HepG2 (cell line): ENCODE measurements around the gene TREH. TPM values are rescaled to one million over a fixed set of nuclear protein-coding genes. Genes with fewer than 3 reads are reported as not detected.

Experiments used
- ATF4 ChIP-seq, 2 experiments: fragments of 450-650 bp in 1 of 2; sonication (generic) in 1 of 2; formaldehyde crosslinking; IDR thresholded peaks; 2 replicates each; pipeline versions ENCODE4 v1.5.0 to v1.8.0; 2020 to 2022; ENCODE audit warnings: mild to moderate bottlenecking in 1 of 2, missing genetic modification reagents in 1 of 2
- BHLHE40 ChIP-seq: IDR thresholded peaks from 2 replicates; pipeline ENCODE4 v1.6.1; 2011; ENCODE audit warnings: low read length, improper control_type of control experiment
- CEBPB ChIP-seq: IDR thresholded peaks from 2 replicates; pipeline ENCODE4 v1.6.1; 2011; ENCODE audit warnings: low read depth, low read length, improper control_type of control experiment, borderline replicate concordance
- EED ChIP-seq: sonication (generic); formaldehyde crosslinking; IDR thresholded peaks from 2 replicates; pipeline ENCODE4 v1.5.0; 2020; ENCODE audit warnings: mild to moderate bottlenecking, missing genetic modification reagents
- ERF ChIP-seq: IDR thresholded peaks from 2 replicates; pipeline ENCODE4 v1.6.1; 2018; ENCODE audit warnings: missing biosample characterization, missing genetic modification reagents
- ETV6 ChIP-seq: sonication (generic); formaldehyde crosslinking; conservative IDR thresholded peaks from 2 replicates; pipeline ENCODE4 v1.4.0; 2020; ENCODE audit warnings: missing genetic modification reagents
- FOXA3 ChIP-seq: IDR thresholded peaks from 2 replicates; pipeline ENCODE4 v1.6.1; 2016; ENCODE audit warnings: missing genetic modification reagents, missing compliant biosample characterization
- HNRNPLL ChIP-seq: fragments of 200-400 bp; formaldehyde crosslinking; IDR thresholded peaks from 2 replicates; pipeline ENCODE4 v1.6.1; 2017; ENCODE audit warnings: mild to moderate bottlenecking, low read depth, low read length; ENCODE audit not compliant: poor library complexity, severe bottlenecking
- KLF16 ChIP-seq, 2 experiments: sonication (generic) in 1 of 2; formaldehyde crosslinking in 1 of 2; IDR thresholded peaks; 2 replicates each; pipeline versions ENCODE4 v1.6.1 to v1.8.0; 2016 to 2023; ENCODE audit warnings: missing genetic modification reagents in 2 of 2, missing compliant biosample characterization in 1 of 2
- MAFG ChIP-seq: sonication (generic); formaldehyde crosslinking; IDR thresholded peaks from 2 replicates; pipeline ENCODE4 v1.5.1; 2020; ENCODE audit warnings: mild to moderate bottlenecking, missing genetic modification reagents
- MATR3 ChIP-seq: sonication (generic); formaldehyde crosslinking; IDR thresholded peaks from 2 replicates; pipeline ENCODE4 v1.4.0; 2020; ENCODE audit warnings: missing genetic modification reagents
- MED13 ChIP-seq: sonication (generic); formaldehyde crosslinking; IDR thresholded peaks from 2 replicates; pipeline ENCODE4 v1.5.0; 2020; ENCODE audit warnings: missing genetic modification reagents
- NFYC ChIP-seq: IDR thresholded peaks from 2 replicates; pipeline ENCODE4 v1.6.1; 2016; ENCODE audit warnings: missing genetic modification reagents, missing compliant biosample characterization
- SETDB1 ChIP-seq: sonication (generic); formaldehyde crosslinking; IDR thresholded peaks from 2 replicates; pipeline ENCODE4 v1.5.1; 2020; ENCODE audit warnings: missing genetic modification reagents, mild to moderate bottlenecking, borderline replicate concordance
- SP1 ChIP-seq, 2 experiments: fragments of 450-650 bp in 1 of 2; sonication (generic) in 1 of 2; formaldehyde crosslinking in 1 of 2; IDR thresholded peaks; 2 replicates each; pipeline versions ENCODE4 v1.4.0 to v1.6.1; 2016 to 2020; ENCODE audit warnings: missing genetic modification reagents in 1 of 2
- SP2 ChIP-seq: sonication (generic); formaldehyde crosslinking; IDR thresholded peaks from 2 replicates; pipeline ENCODE4 v1.5.1; 2020; ENCODE audit warnings: mild to moderate bottlenecking, missing genetic modification reagents
- THAP9 ChIP-seq: sonication (generic); formaldehyde crosslinking; IDR thresholded peaks from 2 replicates; pipeline ENCODE4; 2020; ENCODE audit warnings: missing genetic modification reagents, mild to moderate bottlenecking, borderline replicate concordance
- ZBTB2 ChIP-seq: sonication (generic); formaldehyde crosslinking; IDR thresholded peaks from 2 replicates; pipeline ENCODE4 v1.8.0; 2022; ENCODE audit warnings: low read depth, missing genetic modification reagents
- ZBTB37 ChIP-seq: sonication (generic); formaldehyde crosslinking; IDR thresholded peaks from 2 replicates; pipeline ENCODE4 v1.4.0; 2020; ENCODE audit warnings: mild to moderate bottlenecking, missing genetic modification reagents
- ZFP36 ChIP-seq: fragments of 150-350 bp; IDR thresholded peaks from 2 replicates; pipeline ENCODE4 v1.6.1; 2018; ENCODE audit warnings: borderline replicate concordance, low read length, low read depth; ENCODE audit not compliant: partially characterized antibody
- ZNF20 ChIP-seq: sonication (generic); formaldehyde crosslinking; IDR thresholded peaks from 2 replicates; pipeline ENCODE4 v1.4.0; 2020; ENCODE audit warnings: mild to moderate bottlenecking, moderate library complexity, missing genetic modification reagents
- ZNF3 ChIP-seq: IDR thresholded peaks from 2 replicates; pipeline ENCODE4 v1.7.0; 2017; ENCODE audit warnings: inconsistent platforms
- ZNF546 ChIP-seq: sonication (generic); formaldehyde crosslinking; conservative IDR thresholded peaks from 2 replicates; pipeline ENCODE4 v1.8.1; 2023; ENCODE audit warnings: mild to moderate bottlenecking, missing genetic modification reagents
- ZNF703 ChIP-seq: sonication (generic); formaldehyde crosslinking; IDR thresholded peaks from 2 replicates; pipeline ENCODE4 v1.5.1; 2020; ENCODE audit warnings: missing genetic modification reagents, mild to moderate bottlenecking, moderate library complexity, borderline replicate concordance
- ZNF781 ChIP-seq: sonication (generic); formaldehyde crosslinking; IDR thresholded peaks from 2 replicates; pipeline ENCODE4 v1.5.1; 2020; ENCODE audit warnings: borderline replicate concordance, mild to moderate bottlenecking, missing genetic modification reagents; ENCODE audit errors: not compliant biosample characterization
- polyA plus RNA-seq, 8 experiments: library from polyadenylated mRNA; depleted of rRNA in 3 of 8; stranded (reverse) in 7 of 8; unstranded in 1 of 8; fragments of >200 nt; fragmentation: Illumina TruSeq in 4 of 8; extraction: Trizol in 4 of 8; gene quantifications; 2 replicates each; pipeline versions ENCODE4 v1.2.1 to v1.2.3, GENCODE V29; 2011 to 2016; ENCODE audit warnings: low read depth in 4 of 8, missing spikeins in 1 of 8, mixed read lengths in 1 of 8; ENCODE audit not compliant: insufficient read depth in 1 of 8
- total RNA-seq, 5 experiments: library from RNA; depleted of rRNA; stranded (reverse); fragments of >200 nt; fragmentation: Illumina TruSeq; extraction: Trizol; gene quantifications; 2 replicates each; pipeline ENCODE4 v1.2.3, GENCODE V29; 2016; ENCODE audit warnings: low read depth in 1 of 5

The TREH gene
- total and polyA plus RNA-seq, 2 of the 13 experiments (the other 11 are each of a cell fraction or from before 2014, with no cell fraction given) = 0.53 to 0.86 TPM

GRCh38 chr11:118620529-118621070, 58.9 kb downstream of the TREH start (continued):
- TF ChIP-seq HNRNPLL = no peak
- peak; percentile 67; the same call in 1 of the 2 replicates for TF ChIP-seq THAP9 (CRISPR knock-in tag)
- TF ChIP-seq FOXA3 = peak; percentile 51; the same call in 1 of the 2 replicates
- TF ChIP-seq BHLHE40 = no peak
- no peak for TF ChIP-seq ZNF3
- TF ChIP-seq ZNF20 (CRISPR knock-in tag) = no peak
- TF ChIP-seq SETDB1 (CRISPR knock-in tag) = no peak
- TF ChIP-seq SP2 (CRISPR knock-in tag) = peak; percentile 23; the same call in 1 of the 2 replicates
- TF ChIP-seq ZNF781 (CRISPR knock-in tag) = no peak
- TF ChIP-seq ZFP36 = no peak
- TF ChIP-seq ZBTB37 = no peak
- no peak for TF ChIP-seq ETV6 (CRISPR knock-in tag)
- no peak for TF ChIP-seq MAFG
- no peak for TF ChIP-seq ZNF703
- TF ChIP-seq SP1 (IDR thresholded peaks at IDR 0.05) = no peak
- TF ChIP-seq SP1 (CRISPR knock-in tag; IDR thresholded peaks at IDR 0.05) = no peak
- TF ChIP-seq ZNF546 (CRISPR knock-in tag) = no peak
- no peak for TF ChIP-seq ERF
- TF ChIP-seq EED (CRISPR knock-in tag) = no peak
- 0 out of 2 replicates have a peak, but pooled peaks have one; percentile 37 for TF ChIP-seq MED13 (CRISPR knock-in tag)
- no peak for TF ChIP-seq MATR3 (CRISPR knock-in tag)
- TF ChIP-seq KLF16 (CRISPR knock-in tag; IDR thresholded peaks at IDR 0.05) = peak in 1 of 2 experiments; percentile 14; a peak in 1 of 4 replicates
- no peak for TF ChIP-seq CEBPB
- TF ChIP-seq NFYC (CRISPR knock-in tag) = peak; percentile 33; the same call in 1 of the 2 replicates
- no peak for TF ChIP-seq ATF4 (CRISPR knock-in tag; IDR thresholded peaks at IDR 0.05)
- no peak for TF ChIP-seq ZBTB2 (CRISPR knock-in tag)
